Natural killer cell treated with Interleukin-12 subunit alpha and Interleukin-12 subunit beta and Interleukin-15 and Interleukin-18, amount 100 ng/mL, for 72 hours (primary cell): ENCODE results near the gene STT3B. TPM values are rescaled to one million over a fixed set of nuclear protein-coding genes. Genes with fewer than 3 reads are reported as not detected.
A peak's percentile ranks its signal among the peaks of the same experiment; 100 is the strongest.

Source experiments
- ATAC-seq, 2 donors: fragments of 150-1000 bp; cut with Tn5 transposase in 1 of 2; sonication (Bioruptor Pico), chemical (Tn5 transposase) in 1 of 2; 2 replicates each; pipeline ENCODE4 v1.10.0; 2021
- DNase-seq: peaks from one replicate; pipeline ENCODE4 v3.0.0; 2022; ENCODE audit warnings: low spot score
- H3K27ac Mint-ChIP-seq, 2 donors: 1 replicate in 1 of 2; 2 replicates in 1 of 2; pipeline ENCODE4 v1.8.0; 2022; ENCODE audit warnings: mixed read lengths in 2 of 2, mild to moderate bottlenecking in 1 of 2, moderate library complexity in 1 of 2
- H3K27me3 Mint-ChIP-seq, 2 donors: 1 replicate in 1 of 2; 2 replicates in 1 of 2; pipeline ENCODE4 v1.8.0; 2022; ENCODE audit warnings: mixed read lengths in 2 of 2
- H3K36me3 Mint-ChIP-seq: one replicate; pipeline ENCODE4 v1.8.0; 2022; ENCODE audit warnings: mixed read lengths
- H3K4me1 Mint-ChIP-seq, 2 donors: 1 replicate in 1 of 2; 2 replicates in 1 of 2; pipeline ENCODE4 v1.8.0; 2022; ENCODE audit warnings: low read depth in 2 of 2, mixed read lengths in 2 of 2, mild to moderate bottlenecking in 1 of 2
- H3K4me3 Mint-ChIP-seq: one replicate; pipeline ENCODE4 v1.8.0; 2022; ENCODE audit warnings: mixed read lengths
- H3K9me3 Mint-ChIP-seq: 2 replicates; pipeline ENCODE4 v1.8.0; 2022; ENCODE audit warnings: mixed read lengths
- total RNA-seq, 2 donors: library from RNA; stranded (reverse); gene quantifications; one replicate each; pipeline ENCODE4 v1.2.3, GENCODE V29; 2022

The STT3B gene
- total RNA-seq: 100 to 1,000 TPM; 131 to 160 TPM

DNA sequence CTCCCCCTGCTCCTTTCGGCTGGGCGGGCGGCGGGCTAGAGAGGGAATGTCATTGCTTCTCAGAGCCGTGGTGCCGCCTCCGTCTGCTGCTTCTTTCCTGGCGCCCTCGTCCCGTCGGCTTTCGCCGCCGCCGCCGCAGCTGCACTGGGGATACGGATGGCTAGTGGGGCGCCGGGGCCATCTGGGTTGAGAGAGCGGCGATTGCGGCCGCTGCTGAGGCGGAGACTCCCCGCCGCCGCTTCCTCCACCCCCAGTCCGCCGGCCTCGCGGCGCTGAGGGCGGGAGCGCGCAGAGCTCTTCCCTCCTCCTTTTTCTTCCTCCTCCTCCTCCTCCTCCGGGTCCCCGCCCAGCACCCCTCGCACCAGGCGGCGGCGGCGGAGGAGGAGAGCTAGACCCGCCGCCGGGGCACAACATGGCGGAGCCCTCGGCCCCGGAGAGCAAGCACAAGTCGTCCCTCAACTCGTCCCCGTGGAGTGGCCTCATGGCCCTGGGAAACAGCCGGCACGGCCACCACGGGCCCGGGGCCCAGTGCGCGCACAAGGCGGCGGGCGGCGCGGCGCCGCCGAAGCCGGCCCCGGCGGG, at the start of gene STT3B:
Gene STT3B (plus strand): TSS at position 339 of the 582 bp plus-strand sequence. CDS start 74 bp downstream, at position 413.
- ATAC-seq: peak; percentile 76 to 80
- peak; percentile 89 for DNase-seq
- peak within 1 kb of the TSS in 1 of 2 donors; percentile 96 for H3K27ac Mint-ChIP-seq
- no peaks in the 10 kb centered on the region for H3K36me3 Mint-ChIP-seq
- peak within 1 kb of the TSS; percentile 98 for H3K4me3 Mint-ChIP-seq
- no peaks in the 10 kb centered on the region for H3K9me3 Mint-ChIP-seq
- peaks cover 21 to 30% of the 10 kb centered on the region in 2 donors for H3K4me1 Mint-ChIP-seq
- H3K27me3 Mint-ChIP-seq: no peaks in the 10 kb centered on the region

DNA sequence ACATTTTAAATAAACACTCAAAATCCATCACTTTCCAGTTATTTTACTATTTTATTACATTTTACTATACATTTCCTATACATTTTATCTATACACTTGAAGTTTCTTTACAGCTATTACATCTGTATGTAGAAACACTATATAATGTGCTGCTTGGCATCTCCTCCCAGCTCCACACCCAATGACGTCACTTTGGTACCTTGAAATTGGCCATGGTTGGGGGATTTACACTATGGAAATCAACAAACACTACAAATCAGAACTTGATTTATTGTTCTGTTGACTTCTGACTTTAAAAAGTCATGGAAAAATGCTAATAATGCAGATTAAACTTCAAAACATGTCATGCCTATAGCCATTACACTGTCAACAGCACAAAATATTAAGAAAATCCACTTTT, 48.9 kb upstream of the STT3B start:
- peaks cover 13% of the 10 kb centered on the region for H3K36me3 Mint-ChIP-seq
- ATAC-seq (no peak), DNase-seq (no peak)
- H3K9me3 Mint-ChIP-seq: peaks cover 4% of the 10 kb centered on the region
- peaks cover 0 to 4% of the 10 kb centered on the region in 2 donors for H3K4me1 Mint-ChIP-seq
- H3K4me3 Mint-ChIP-seq: no peak overlapping the region
- H3K27me3 Mint-ChIP-seq: peaks cover 7 to 9% of the 10 kb centered on the region in 2 donors
- H3K27ac Mint-ChIP-seq: no peak overlapping the region

DNA sequence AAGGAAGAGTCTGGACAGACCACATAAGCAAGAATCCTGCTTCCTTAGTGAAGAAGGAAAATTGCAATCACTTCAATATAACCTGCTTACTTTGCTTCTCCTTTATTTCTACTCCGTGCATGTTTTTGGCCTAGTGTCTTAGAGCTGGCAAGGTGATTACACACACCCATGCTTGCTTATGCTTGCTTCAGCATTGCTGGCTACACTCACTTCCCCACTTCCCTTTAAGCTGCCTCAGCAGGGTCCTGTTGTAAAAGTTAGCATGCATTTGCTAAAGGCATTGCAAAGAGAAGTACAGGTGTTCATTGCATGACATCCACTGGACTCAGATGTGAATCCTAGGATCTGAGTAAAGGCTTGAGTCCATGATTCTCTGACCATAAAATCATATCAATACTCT, 47.5 kb upstream of the STT3B start:
- Mint-ChIP-seq H3K27ac (no peak overlapping the region), H3K36me3 (peaks cover 13% of the 10 kb centered on the region)

GRCh38 chr3:31486865-31487533, 45.7 kb upstream of the STT3B start:
- peaks cover 5% of the 10 kb centered on the region for H3K36me3 Mint-ChIP-seq
- no peak overlapping the region for H3K27ac Mint-ChIP-seq
- DNase-seq (no peak), ATAC-seq (no peak)
- no peaks in the 10 kb centered on the region for H3K9me3 Mint-ChIP-seq
- no peaks in the 10 kb centered on the region for H3K4me1 Mint-ChIP-seq
- H3K4me3 Mint-ChIP-seq: no peak overlapping the region
- H3K27me3 Mint-ChIP-seq: peaks cover 0 to 2% of the 10 kb centered on the region in 2 donors

More for the DNA sequence above, 47.5 kb upstream of the STT3B start:
- peaks cover 7 to 9% of the 10 kb centered on the region in 2 donors for H3K27me3 Mint-ChIP-seq
- H3K4me1 Mint-ChIP-seq: peaks cover 0 to 4% of the 10 kb centered on the region in 2 donors
- ATAC-seq (no peak), DNase-seq (no peak)
- H3K9me3 Mint-ChIP-seq: peaks cover 4% of the 10 kb centered on the region
- no peak overlapping the region for H3K4me3 Mint-ChIP-seq

DNA sequence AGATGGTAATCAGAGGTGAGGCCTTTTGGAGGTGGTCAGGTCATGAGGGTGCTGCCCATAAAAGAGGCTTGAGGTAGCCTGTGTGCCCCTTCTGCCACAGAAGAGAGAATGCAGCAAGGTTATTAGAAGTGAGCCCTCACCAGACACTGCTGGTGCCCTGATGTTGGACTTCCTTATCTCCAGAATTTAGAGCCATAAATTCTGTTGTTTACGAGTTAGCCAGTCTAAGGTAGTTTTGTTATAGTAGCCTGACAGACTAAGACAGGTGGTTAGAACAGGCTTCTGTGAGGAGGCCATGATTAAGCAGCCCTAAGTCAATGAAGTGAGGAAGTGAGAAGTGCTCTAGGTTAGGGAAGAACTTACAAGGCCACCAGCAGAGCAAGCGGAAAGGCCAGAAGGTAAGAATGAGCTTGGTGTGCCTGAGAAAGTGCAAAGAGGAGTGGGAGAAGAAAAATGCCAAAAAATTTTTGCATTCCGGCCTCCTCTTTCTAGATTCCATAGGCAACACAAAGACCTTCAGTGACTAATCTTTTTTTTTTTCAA, 44.2 kb upstream of the STT3B start:
- no peak overlapping the region for H3K27ac Mint-ChIP-seq
- no peaks in the 10 kb centered on the region for H3K9me3 Mint-ChIP-seq
- H3K4me3 Mint-ChIP-seq: no peak overlapping the region
- H3K4me1 Mint-ChIP-seq: no peaks in the 10 kb centered on the region
- peaks cover 5% of the 10 kb centered on the region for H3K36me3 Mint-ChIP-seq
- H3K27me3 Mint-ChIP-seq: no peaks in the 10 kb centered on the region
- ATAC-seq: no peak
- no peak for DNase-seq

DNA sequence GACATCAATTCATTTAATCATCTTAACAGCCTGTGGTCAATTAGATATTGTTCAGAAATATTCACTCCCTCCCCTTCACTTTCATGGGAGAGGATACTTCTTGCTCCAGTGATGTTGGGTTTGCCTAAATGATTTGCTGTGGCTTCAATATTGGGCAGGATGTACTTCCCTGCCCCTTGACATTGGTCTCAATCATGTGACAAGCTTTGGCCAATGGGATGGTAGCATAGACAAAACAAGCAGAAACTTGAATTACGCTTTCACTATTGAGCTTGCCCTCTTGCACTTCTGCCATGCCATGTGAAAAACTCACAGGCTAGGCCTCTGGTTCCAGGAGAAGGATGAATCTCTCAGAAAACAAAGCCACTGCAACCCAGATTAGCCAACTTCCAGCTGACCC, 42.2 kb upstream of the STT3B start:
- no peak overlapping the region for H3K27ac Mint-ChIP-seq

DNA sequence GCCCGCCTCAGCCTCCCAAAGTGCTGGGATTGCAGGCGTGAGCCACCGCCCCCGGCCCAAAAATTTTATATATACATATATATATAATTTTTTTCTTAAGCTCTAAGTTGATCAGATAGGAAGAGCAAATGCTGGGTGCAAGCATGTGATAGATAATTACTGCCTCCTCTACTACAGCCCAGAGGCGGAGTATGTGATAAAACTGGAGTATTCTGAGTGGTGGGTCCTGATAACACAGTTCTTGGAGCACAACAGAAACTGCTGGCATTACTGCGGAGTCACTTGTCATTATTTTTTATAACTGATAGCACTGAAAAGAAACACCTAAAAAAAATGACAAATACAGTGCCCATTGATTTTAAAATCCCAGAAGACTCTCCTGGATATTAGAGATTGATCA, 41.1 kb upstream of the STT3B start:
- Mint-ChIP-seq H3K27ac (no peak overlapping the region), H3K4me3 (no peak overlapping the region), H3K36me3 (peaks cover 5% of the 10 kb centered on the region), H3K9me3 (no peaks in the 10 kb centered on the region), H3K4me1 (no peaks in the 10 kb centered on the region), H3K27me3 (no peaks in the 10 kb centered on the region)
- DNase-seq (no peak), ATAC-seq (no peak)

More for the DNA sequence above, 42.2 kb upstream of the STT3B start:
- H3K9me3 Mint-ChIP-seq: no peaks in the 10 kb centered on the region
- DNase-seq (no peak), ATAC-seq (no peak)
- no peaks in the 10 kb centered on the region for H3K4me1 Mint-ChIP-seq
- no peaks in the 10 kb centered on the region for H3K27me3 Mint-ChIP-seq
- peaks cover 5% of the 10 kb centered on the region for H3K36me3 Mint-ChIP-seq
- no peak overlapping the region for H3K4me3 Mint-ChIP-seq

DNA sequence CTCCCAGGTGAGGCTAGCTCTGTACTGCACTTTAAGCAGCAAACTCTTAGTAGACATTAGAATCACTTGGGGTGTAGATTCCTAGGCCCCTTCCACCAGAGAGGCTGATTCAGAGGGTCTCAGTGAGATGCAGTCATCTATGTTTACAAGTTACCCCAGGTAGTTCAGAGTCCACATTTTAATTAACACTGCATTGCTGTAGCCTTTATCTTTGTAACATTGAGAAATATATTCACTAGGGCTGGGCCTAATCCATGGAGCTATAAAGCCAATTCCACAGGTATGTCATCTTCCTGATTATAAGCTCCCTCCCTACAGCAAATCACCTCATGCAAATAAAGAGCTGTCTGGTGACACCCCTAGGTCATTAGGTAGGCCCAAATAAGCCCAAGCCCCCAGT, 39.6 kb upstream of the STT3B start:
- DNase-seq (no peak), ATAC-seq (no peak)
- no peaks in the 10 kb centered on the region for H3K4me1 Mint-ChIP-seq
- no peak overlapping the region for H3K4me3 Mint-ChIP-seq
- peaks cover 0 to 4% of the 10 kb centered on the region in 2 donors for H3K27me3 Mint-ChIP-seq
- H3K36me3 Mint-ChIP-seq: peaks cover 5% of the 10 kb centered on the region
- H3K27ac Mint-ChIP-seq: no peak overlapping the region
- H3K9me3 Mint-ChIP-seq: no peaks in the 10 kb centered on the region

- DNase-seq: no peak
- Mint-ChIP-seq H3K27me3 (peaks cover 8 to 20% of the 10 kb centered on the region in 2 donors), H3K4me1 (peaks cover 0 to 3% of the 10 kb centered on the region in 2 donors), H3K27ac (no peak overlapping the region), H3K9me3 (no peaks in the 10 kb centered on the region), H3K36me3 (no peaks in the 10 kb centered on the region), H3K4me3 (no peak overlapping the region)
- ATAC-seq: no peak
These were observed 36.6 kb upstream of the STT3B start for GRCh38 chr3:31495971-31496665.

DNA sequence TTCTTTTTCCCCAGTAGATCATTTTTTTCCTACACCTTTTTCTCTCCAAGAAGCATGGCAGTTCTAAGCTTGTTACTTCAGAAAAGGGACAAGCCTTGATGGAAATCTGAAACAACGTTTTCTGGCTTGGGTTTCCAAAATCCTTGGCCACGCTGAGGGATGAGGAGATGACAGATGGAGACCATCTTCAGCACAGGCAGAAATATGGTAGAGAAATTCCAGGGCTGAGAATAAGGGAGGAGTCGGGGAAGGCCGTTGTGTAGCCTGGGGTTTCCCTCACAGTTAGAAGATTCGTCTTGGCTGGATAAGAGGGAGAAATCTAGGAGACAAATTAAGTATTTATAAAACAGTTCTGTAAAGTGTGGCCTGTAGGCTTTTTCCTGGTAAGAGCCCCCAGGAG, 33.9 kb upstream of the STT3B start:
- DNase-seq: no peak
- no peak overlapping the region for H3K27ac Mint-ChIP-seq
- peaks cover 8 to 20% of the 10 kb centered on the region in 2 donors for H3K27me3 Mint-ChIP-seq
- no peak for ATAC-seq
- no peaks in the 10 kb centered on the region for H3K36me3 Mint-ChIP-seq
- H3K4me3 Mint-ChIP-seq: no peak overlapping the region
- peaks cover 14 to 22% of the 10 kb centered on the region in 2 donors for H3K4me1 Mint-ChIP-seq
- no peaks in the 10 kb centered on the region for H3K9me3 Mint-ChIP-seq

DNA sequence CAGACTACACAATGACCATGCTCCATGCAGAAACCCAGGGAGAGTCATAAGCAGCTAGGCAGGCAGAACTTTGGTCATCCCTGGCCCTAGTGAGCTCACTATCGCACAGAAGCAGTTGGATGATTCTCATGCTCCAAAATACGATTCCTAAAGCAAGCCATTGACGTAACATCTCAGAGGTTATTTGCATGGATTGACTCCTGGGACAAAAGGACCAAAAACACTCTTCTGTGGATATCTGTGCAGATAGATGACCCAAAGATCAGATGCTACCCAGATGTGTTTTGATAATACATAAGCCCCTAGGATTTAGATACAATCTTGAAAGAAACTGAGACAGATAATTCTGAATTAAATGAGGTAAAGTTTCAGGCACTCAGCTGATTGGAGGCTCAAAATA, 33.4 kb upstream of the STT3B start:
- ATAC-seq (no peak), DNase-seq (no peak)
- Mint-ChIP-seq H3K27ac (no peak overlapping the region), H3K36me3 (no peaks in the 10 kb centered on the region), H3K4me3 (no peak overlapping the region), H3K4me1 (peaks cover 14 to 22% of the 10 kb centered on the region in 2 donors), H3K9me3 (no peaks in the 10 kb centered on the region), H3K27me3 (peaks cover 8 to 20% of the 10 kb centered on the region in 2 donors)

GRCh38 chr3:31502803-31503221, 29.9 kb upstream of the STT3B start:
- Mint-ChIP-seq H3K4me3 (peak overlapping the region; percentile 19), H3K27ac (no peak overlapping the region), H3K36me3 (no peaks in the 10 kb centered on the region), H3K4me1 (peaks cover 33 to 38% of the 10 kb centered on the region in 2 donors), H3K9me3 (no peaks in the 10 kb centered on the region), H3K27me3 (peaks cover 12 to 20% of the 10 kb centered on the region in 2 donors)
- DNase-seq (no peak), ATAC-seq (peak; percentile 78 to 85)

GRCh38 chr3:31503456-31503855, 29.3 kb upstream of the STT3B start:
- no peak for ATAC-seq
- Mint-ChIP-seq H3K27me3 (peaks cover 12 to 20% of the 10 kb centered on the region in 2 donors), H3K4me1 (peaks cover 35 to 38% of the 10 kb centered on the region in 2 donors), H3K36me3 (no peaks in the 10 kb centered on the region), H3K9me3 (no peaks in the 10 kb centered on the region), H3K27ac (peak overlapping the region in 1 of 2 donors; percentile 29), H3K4me3 (no peak overlapping the region)
- no peak for DNase-seq

GRCh38 chr3:31504230-31504629, 28.5 kb upstream of the STT3B start:
- Mint-ChIP-seq H3K4me1 (peaks cover 42 to 43% of the 10 kb centered on the region in 2 donors), H3K36me3 (no peaks in the 10 kb centered on the region), H3K27me3 (peaks cover 8 to 21% of the 10 kb centered on the region in 2 donors), H3K27ac (no peak overlapping the region), H3K9me3 (no peaks in the 10 kb centered on the region), H3K4me3 (no peak overlapping the region)
- no peak for ATAC-seq
- no peak for DNase-seq
